Measurements from ENCODE around the gene ZNF564. TPM values are rescaled to one million over a fixed set of nuclear protein-coding genes. Genes with fewer than 3 reads are reported as not detected.

The ZNF564 gene
- total RNA-seq, 2 experiments from 2014 or later: 9.6 to 10.6 TPM

- peaks cover 20% of the 10 kb centered on the region for H3K9me3 Mint-ChIP-seq (ENCODE audit: low read depth)
- ATAC-seq (no peak), DNase-seq (no peak)
- H3K27ac Mint-ChIP-seq: no peak overlapping the region
- H3K4me1 Mint-ChIP-seq: peaks cover 32% of the 10 kb centered on the region
- H3K36me3 Mint-ChIP-seq: peaks cover 65% of the 10 kb centered on the region
- no peak overlapping the region for H3K4me3 Mint-ChIP-seq
- CTCF ChIA-PET: no interaction called here
- H3K27me3 Mint-ChIP-seq: no peaks in the 10 kb centered on the region
Measured at GRCh38 chr19:12546068-12546467, 5.2 kb downstream of the ZNF564 start.

GRCh38 chr19:12545267-12545666 lies 6.0 kb downstream of the ZNF564 start:
- no peaks in the 10 kb centered on the region for H3K27me3 Mint-ChIP-seq
- H3K27ac Mint-ChIP-seq: no peak overlapping the region
- CTCF ChIA-PET: no interaction called here
- DNase-seq: no peak
- ATAC-seq: no peak
- H3K4me1 Mint-ChIP-seq: peaks cover 28% of the 10 kb centered on the region
- peaks cover 21% of the 10 kb centered on the region for H3K9me3 Mint-ChIP-seq (ENCODE audit: low read depth)
- no peak overlapping the region for H3K4me3 Mint-ChIP-seq
- H3K36me3 Mint-ChIP-seq: peaks cover 67% of the 10 kb centered on the region

GRCh38 chr19:12544401-12544876 lies 6.8 kb downstream of the ZNF564 start:
- no peak overlapping the region for H3K27ac Mint-ChIP-seq
- peaks cover 22% of the 10 kb centered on the region for H3K4me1 Mint-ChIP-seq
- DNase-seq (no peak), ATAC-seq (no peak)
- no peak overlapping the region for H3K4me3 Mint-ChIP-seq
- peaks cover 23% of the 10 kb centered on the region for H3K9me3 Mint-ChIP-seq (ENCODE audit: low read depth)
- CTCF ChIA-PET: no interaction called here
- no peaks in the 10 kb centered on the region for H3K27me3 Mint-ChIP-seq
- peaks cover 71% of the 10 kb centered on the region for H3K36me3 Mint-ChIP-seq

GRCh38 chr19:12543855-12544254 lies 7.4 kb downstream of the ZNF564 start:
- H3K27me3 Mint-ChIP-seq: no peaks in the 10 kb centered on the region
- H3K4me3 Mint-ChIP-seq: no peak overlapping the region
- peaks cover 65% of the 10 kb centered on the region for H3K36me3 Mint-ChIP-seq
- H3K4me1 Mint-ChIP-seq: peaks cover 16% of the 10 kb centered on the region
- ATAC-seq (no peak), DNase-seq (no peak)
- CTCF ChIA-PET: no interaction called here
- peaks cover 21% of the 10 kb centered on the region for H3K9me3 Mint-ChIP-seq (ENCODE audit: low read depth)
- H3K27ac Mint-ChIP-seq: no peak overlapping the region

- Mint-ChIP-seq H3K27me3 (no peaks in the 10 kb centered on the region), H3K4me3 (no peak overlapping the region), H3K9me3 (ENCODE audit: low read depth) (peaks cover 58% of the 10 kb centered on the region), H3K4me1 (no peaks in the 10 kb centered on the region), H3K36me3 (peaks cover 86% of the 10 kb centered on the region), H3K27ac (no peak overlapping the region)
- CTCF ChIA-PET: no interaction called here
- DNase-seq (no peak), ATAC-seq (no peak)
Measured at GRCh38 chr19:12527034-12527836, 24.0 kb downstream of the ZNF564 start.

GRCh38 chr19:12526542-12526941 lies 24.7 kb downstream of the ZNF564 start:
- CTCF ChIA-PET: no interaction called here
- no peaks in the 10 kb centered on the region for H3K4me1 Mint-ChIP-seq
- H3K4me3 Mint-ChIP-seq: no peak overlapping the region
- H3K36me3 Mint-ChIP-seq: peaks cover 83% of the 10 kb centered on the region
- no peak overlapping the region for H3K27ac Mint-ChIP-seq
- H3K27me3 Mint-ChIP-seq: no peaks in the 10 kb centered on the region
- peaks cover 59% of the 10 kb centered on the region for H3K9me3 Mint-ChIP-seq (ENCODE audit: low read depth)
- ATAC-seq: no peak
- no peak for DNase-seq

GRCh38 chr19:12521996-12522395 lies 29.3 kb downstream of the ZNF564 start:
- peaks cover 54% of the 10 kb centered on the region for H3K9me3 Mint-ChIP-seq (ENCODE audit: low read depth)

GRCh38 chr19:12513531-12514061 lies 37.7 kb downstream of the ZNF564 start:
- Mint-ChIP-seq H3K27ac (no peak overlapping the region), H3K9me3 (ENCODE audit: low read depth) (peaks cover 28% of the 10 kb centered on the region), H3K36me3 (peaks cover 21% of the 10 kb centered on the region), H3K4me3 (no peak overlapping the region), H3K27me3 (no peaks in the 10 kb centered on the region), H3K4me1 (no peaks in the 10 kb centered on the region)
- DNase-seq (no peak), ATAC-seq (no peak)
- CTCF ChIA-PET: interaction anchor here (0.6 to 1.4 kb wide), 2 partner anchors 17 to 928 kb away, joined by 3 to 4 read pairs; no protein-coding TSS in a partner anchor

More at GRCh38 chr19:12521996-12522395, 29.3 kb downstream of the ZNF564 start:
- Mint-ChIP-seq H3K4me1 (no peaks in the 10 kb centered on the region), H3K27me3 (no peaks in the 10 kb centered on the region), H3K4me3 (no peak overlapping the region), H3K27ac (no peak overlapping the region), H3K36me3 (peaks cover 60% of the 10 kb centered on the region)
- ATAC-seq: no peak
- CTCF ChIA-PET: no interaction called here
- DNase-seq: no peak

GRCh38 chr19:12497032-12497431 lies 54.2 kb downstream of the ZNF564 start:
- CTCF ChIA-PET: interaction anchor here (1.2 to 2.7 kb wide), 4 partner anchors 17 to 533 kb away, joined by 3 to 8 read pairs (median 4); partner anchors contain the start of gene ZNF763
- Mint-ChIP-seq H3K27me3 (no peaks in the 10 kb centered on the region), H3K4me1 (peaks cover 14% of the 10 kb centered on the region), H3K27ac (no peak overlapping the region), H3K9me3 (ENCODE audit: low read depth) (peaks cover 5% of the 10 kb centered on the region), H3K4me3 (no peak overlapping the region), H3K36me3 (peaks cover 7% of the 10 kb centered on the region)
- ATAC-seq (no peak), DNase-seq (no peak)

GRCh38 chr19:12496480-12496879 lies 54.8 kb downstream of the ZNF564 start:
- CTCF ChIA-PET: interaction anchor here (1.1 to 2.7 kb wide), 8 partner anchors 12 to 532 kb away, joined by 3 to 10 read pairs (median 4); partner anchors contain the start of genes ZNF20, ZNF442, ZNF443 and ZNF709
- Mint-ChIP-seq H3K9me3 (ENCODE audit: low read depth) (peaks cover 5% of the 10 kb centered on the region), H3K27ac (no peak overlapping the region), H3K27me3 (no peaks in the 10 kb centered on the region), H3K36me3 (peaks cover 7% of the 10 kb centered on the region), H3K4me1 (peaks cover 14% of the 10 kb centered on the region), H3K4me3 (no peak overlapping the region)
- ATAC-seq (no peak), DNase-seq (no peak)

GRCh38 chr19:12495002-12495802 lies 56.1 kb downstream of the ZNF564 start:
- no peaks in the 10 kb centered on the region for H3K27me3 Mint-ChIP-seq
- DNase-seq (peak; percentile 96), ATAC-seq (peak; percentile 100)
- H3K36me3 Mint-ChIP-seq: peaks cover 7% of the 10 kb centered on the region
- peak overlapping the region; percentile 85 for H3K27ac Mint-ChIP-seq
- H3K4me1 Mint-ChIP-seq: peaks cover 14% of the 10 kb centered on the region
- peaks cover 5% of the 10 kb centered on the region for H3K9me3 Mint-ChIP-seq (ENCODE audit: low read depth)
- CTCF ChIA-PET: interaction anchor here (0.7 to 2.7 kb wide), 16 partner anchors 11 to 531 kb away, joined by 3 to 10 read pairs (median 4); partner anchors contain the start of genes TRIR, ZNF20, ZNF442 and ZNF443
- H3K4me3 Mint-ChIP-seq: peak overlapping the region; percentile 79

GRCh38 chr19:12494260-12494860 lies 56.9 kb downstream of the ZNF564 start:
- H3K36me3 Mint-ChIP-seq: peaks cover 7% of the 10 kb centered on the region
- H3K4me1 Mint-ChIP-seq: peaks cover 14% of the 10 kb centered on the region
- H3K9me3 Mint-ChIP-seq (ENCODE audit: low read depth): peaks cover 5% of the 10 kb centered on the region
- H3K27me3 Mint-ChIP-seq: no peaks in the 10 kb centered on the region
- no peak overlapping the region for H3K4me3 Mint-ChIP-seq
- CTCF ChIA-PET: interaction anchor here (0.7 to 1.9 kb wide), 7 partner anchors 10 to 433 kb away, joined by 3 to 10 read pairs (median 3); partner anchors contain the start of genes TRIR, ZNF563 and ZNF709
- H3K27ac Mint-ChIP-seq: no peak overlapping the region
- ATAC-seq: no peak
- DNase-seq: no peak

Data from activated CD8-positive, alpha-beta memory T cell treated with anti-CD3 and anti-CD28 coated beads, Interleukin-2, amount 10 ng/mL, durations not matched to agents 7 days and 5 days (primary cell).